Measurements from ENCODE around the gene SLC46A2.

DNA sequence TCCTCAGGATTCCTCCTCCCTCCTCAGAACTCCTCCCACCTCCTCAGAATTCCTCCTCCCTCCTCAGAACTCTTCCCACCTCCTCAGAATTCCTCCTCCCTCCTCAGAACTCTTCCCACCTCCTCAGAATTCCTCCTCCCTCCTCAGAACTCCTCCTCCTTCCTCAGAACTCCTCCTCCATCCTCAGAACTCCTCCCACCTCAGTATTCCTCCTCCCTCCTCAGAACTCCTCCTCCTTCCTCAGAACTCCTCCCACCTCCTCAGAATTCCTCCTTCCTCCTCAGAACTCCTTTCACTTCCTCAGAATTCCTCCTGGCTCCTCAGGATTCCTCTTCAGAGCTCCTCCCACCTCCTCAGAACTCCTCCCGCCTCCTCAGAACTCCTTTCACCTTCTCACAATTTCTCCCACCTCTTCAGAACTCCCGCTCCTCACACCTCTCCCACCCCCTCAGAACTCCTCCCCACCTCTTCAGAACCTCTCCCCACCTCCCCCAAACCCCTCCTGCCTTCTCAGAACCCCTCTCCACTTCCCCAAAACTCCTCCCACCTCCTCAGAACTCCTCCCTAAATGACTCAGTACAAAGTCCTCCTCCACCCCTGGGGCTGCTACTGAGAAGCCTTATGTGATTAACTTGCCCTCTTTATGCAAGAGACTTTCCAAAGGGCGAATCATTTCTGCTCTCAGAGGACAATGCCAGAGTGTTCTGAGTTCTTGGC is 23.2 kb downstream of the SLC46A2 start:
- TF ChIP-seq, protein P1, sequence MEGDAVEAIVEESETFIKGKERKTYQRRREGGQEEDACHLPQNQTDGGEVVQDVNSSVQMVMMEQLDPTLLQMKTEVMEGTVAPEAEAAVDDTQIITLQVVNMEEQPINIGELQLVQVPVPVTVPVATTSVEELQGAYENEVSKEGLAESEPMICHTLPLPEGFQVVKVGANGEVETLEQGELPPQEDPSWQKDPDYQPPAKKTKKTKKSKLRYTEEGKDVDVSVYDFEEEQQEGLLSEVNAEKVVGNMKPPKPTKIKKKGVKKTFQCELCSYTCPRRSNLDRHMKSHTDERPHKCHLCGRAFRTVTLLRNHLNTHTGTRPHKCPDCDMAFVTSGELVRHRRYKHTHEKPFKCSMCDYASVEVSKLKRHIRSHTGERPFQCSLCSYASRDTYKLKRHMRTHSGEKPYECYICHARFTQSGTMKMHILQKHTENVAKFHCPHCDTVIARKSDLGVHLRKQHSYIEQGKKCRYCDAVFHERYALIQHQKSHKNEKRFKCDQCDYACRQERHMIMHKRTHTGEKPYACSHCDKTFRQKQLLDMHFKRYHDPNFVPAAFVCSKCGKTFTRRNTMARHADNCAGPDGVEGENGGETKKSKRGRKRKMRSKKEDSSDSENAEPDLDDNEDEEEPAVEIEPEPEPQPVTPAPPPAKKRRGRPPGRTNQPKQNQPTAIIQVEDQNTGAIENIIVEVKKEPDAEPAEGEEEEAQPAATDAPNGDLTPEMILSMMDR (IDR thresholded peaks at IDR 0.05) = no peak
- no peak for TF ChIP-seq POLR2AphosphoS5 (IDR thresholded peaks at IDR 0.05)
- TF ChIP-seq EP300 (IDR thresholded peaks at IDR 0.05) = no peak
